ENCODE data around the gene RTN4R.
"Not testable (repeated sequence)": the region's sequence is repeated elsewhere in the genome, so short reads cannot be mapped to it uniquely, and the experiment has no call there.

Gene RTN4R

DNA sequence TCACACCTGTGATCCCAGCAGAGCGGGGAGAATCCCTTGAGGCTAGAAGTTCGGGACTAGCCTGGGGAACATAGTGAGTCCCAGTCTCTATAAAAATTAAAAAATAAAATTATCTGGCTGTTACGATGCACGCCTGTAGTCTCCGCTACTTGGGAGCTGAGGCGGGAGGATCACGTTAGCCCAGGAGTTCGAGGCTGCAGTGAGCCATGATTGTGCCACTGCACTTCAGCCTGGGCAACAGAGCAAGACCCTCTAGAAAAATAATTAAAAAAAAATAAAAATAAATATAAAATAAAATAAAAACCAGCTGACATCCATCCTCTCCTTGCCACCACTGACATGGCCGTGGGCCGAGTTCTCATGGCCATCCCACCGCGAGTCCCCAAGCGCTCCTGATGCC, 7.7 kb upstream of the RTN4R start:
- TF ChIP-seq, protein P1, sequence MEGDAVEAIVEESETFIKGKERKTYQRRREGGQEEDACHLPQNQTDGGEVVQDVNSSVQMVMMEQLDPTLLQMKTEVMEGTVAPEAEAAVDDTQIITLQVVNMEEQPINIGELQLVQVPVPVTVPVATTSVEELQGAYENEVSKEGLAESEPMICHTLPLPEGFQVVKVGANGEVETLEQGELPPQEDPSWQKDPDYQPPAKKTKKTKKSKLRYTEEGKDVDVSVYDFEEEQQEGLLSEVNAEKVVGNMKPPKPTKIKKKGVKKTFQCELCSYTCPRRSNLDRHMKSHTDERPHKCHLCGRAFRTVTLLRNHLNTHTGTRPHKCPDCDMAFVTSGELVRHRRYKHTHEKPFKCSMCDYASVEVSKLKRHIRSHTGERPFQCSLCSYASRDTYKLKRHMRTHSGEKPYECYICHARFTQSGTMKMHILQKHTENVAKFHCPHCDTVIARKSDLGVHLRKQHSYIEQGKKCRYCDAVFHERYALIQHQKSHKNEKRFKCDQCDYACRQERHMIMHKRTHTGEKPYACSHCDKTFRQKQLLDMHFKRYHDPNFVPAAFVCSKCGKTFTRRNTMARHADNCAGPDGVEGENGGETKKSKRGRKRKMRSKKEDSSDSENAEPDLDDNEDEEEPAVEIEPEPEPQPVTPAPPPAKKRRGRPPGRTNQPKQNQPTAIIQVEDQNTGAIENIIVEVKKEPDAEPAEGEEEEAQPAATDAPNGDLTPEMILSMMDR (conservative IDR thresholded peaks at IDR 0.05; ENCODE audit: low read length): no peak
- H3K4me3 ChIP-seq (ENCODE audit: low read length): no peak overlapping the region
- DNase-seq (ENCODE audit: low read depth): no peak

DNA sequence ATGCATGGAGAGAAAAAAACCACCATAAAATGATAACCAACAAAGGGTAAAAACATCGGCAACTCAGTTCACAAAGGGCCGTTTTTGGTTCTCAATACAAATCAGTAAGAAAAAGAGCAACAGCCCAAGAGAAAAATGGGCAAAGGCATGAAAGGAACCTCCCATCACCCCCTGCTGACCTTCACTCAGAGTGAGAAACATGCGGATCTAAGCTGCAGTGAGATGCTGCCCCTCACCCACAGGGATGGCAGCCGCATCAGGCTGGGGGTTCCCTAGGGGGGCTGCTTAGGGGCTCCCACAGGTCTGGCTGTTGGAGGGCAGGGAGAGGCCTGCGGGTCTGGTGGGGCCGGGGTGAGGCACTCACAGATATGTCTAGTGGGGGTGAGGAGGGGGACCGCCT, 7.2 kb upstream of the RTN4R start:
- DNase-seq (ENCODE audit: low read depth); H3K4me3 ChIP-seq (ENCODE audit: low read length): not testable (repeated sequence)

DNA sequence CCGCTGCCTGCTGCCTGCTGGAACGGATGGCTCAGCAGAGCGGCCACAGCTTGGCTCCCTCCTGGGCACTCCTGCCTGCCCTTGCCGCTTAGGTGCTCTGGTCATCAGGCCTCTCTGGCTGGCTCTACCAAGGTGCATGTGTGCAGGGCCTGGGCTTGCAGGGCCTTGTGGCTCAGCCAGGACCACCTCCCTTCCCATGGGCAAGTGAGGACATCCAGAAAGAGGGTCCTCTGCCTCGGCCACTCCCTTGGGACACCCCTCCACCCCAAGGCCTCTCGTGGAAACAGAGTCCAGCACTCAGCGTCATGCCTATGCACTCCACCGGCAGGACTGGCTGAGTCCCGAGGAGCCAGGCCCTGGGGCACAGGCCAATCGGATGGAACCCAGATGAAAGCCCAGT, 6.3 kb upstream of the RTN4R start:
- DNase-seq (ENCODE audit: low read depth): not testable (repeated sequence)

DNA sequence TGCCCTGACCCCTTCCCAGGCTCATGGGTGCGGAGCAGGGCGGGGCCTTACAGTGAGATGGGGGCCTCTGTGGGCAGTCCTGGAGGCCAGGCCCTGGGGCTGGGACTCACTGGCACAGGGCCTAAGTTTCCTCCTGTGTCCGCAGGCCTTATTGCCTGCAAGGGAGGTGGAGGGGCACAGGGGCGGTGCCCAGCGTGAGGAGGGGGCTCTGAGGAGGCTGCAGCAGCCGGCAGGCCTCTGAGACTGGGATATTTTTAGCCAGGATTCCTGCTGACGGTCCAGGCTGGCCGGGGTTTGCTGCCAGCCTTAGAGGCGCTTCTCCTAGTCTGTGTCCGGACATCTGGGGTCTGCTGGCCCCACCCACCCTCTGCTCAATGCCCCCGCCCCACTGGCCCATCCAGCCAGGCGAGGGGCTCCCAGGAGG, 5.7 kb upstream of the RTN4R start:
- DNase-seq (ENCODE audit: low read depth): no peak
- TF ChIP-seq, protein P1 (conservative IDR thresholded peaks at IDR 0.05; ENCODE audit: low read length): no peak
- H3K4me3 ChIP-seq (ENCODE audit: low read length): no peak overlapping the region

More for the DNA sequence above, 6.3 kb upstream of the RTN4R start:
- H3K4me3 ChIP-seq (ENCODE audit: low read length): not testable (repeated sequence)

DNA sequence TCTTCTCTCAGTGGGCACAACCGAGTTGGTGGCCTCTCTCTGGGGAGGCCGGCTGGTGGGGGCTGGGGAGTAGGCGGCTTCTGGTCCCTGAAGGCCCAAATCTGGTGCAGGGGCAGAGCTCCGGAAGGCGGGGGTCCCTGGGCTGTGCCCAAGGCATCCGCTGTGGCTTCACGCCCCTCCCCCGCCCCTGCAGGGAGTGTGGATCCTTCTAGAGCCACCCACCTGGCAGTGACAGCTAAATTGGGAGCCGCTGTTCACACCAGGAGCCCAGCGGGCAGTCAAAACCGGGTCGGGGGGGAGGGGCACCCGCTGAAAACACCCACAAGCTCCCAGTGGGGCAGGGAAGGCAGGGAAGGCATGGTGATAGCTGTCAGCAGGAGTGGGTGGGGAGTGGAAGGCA, 4.6 kb upstream of the RTN4R start:
- TF ChIP-seq, protein P1 (conservative IDR thresholded peaks at IDR 0.05; ENCODE audit: low read length): no peak
- no peak overlapping the region for H3K4me3 ChIP-seq (ENCODE audit: low read length)
- DNase-seq (ENCODE audit: low read depth): no peak

DNA sequence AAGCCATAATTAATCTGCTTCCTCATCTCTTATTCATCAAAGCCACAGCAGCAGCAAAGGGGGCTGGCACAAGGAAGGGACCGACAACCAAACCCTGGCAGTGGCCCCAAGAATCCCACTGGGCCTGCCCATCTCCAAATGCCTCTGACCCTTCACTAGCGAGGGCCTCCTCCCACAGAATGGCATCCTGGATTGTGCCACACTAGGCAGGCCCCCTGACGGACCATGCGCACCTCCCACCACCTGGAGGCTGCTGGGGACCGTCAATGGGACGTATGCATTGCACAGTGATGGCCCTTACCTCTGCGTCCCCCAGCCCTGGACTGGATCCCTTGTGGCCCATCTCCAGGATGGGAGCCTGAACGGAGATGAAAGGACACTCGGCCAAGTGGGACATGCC, 4.1 kb upstream of the RTN4R start:
- TF ChIP-seq, protein P1 (conservative IDR thresholded peaks at IDR 0.05; ENCODE audit: low read length): no peak
- DNase-seq (ENCODE audit: low read depth): no peak

DNA sequence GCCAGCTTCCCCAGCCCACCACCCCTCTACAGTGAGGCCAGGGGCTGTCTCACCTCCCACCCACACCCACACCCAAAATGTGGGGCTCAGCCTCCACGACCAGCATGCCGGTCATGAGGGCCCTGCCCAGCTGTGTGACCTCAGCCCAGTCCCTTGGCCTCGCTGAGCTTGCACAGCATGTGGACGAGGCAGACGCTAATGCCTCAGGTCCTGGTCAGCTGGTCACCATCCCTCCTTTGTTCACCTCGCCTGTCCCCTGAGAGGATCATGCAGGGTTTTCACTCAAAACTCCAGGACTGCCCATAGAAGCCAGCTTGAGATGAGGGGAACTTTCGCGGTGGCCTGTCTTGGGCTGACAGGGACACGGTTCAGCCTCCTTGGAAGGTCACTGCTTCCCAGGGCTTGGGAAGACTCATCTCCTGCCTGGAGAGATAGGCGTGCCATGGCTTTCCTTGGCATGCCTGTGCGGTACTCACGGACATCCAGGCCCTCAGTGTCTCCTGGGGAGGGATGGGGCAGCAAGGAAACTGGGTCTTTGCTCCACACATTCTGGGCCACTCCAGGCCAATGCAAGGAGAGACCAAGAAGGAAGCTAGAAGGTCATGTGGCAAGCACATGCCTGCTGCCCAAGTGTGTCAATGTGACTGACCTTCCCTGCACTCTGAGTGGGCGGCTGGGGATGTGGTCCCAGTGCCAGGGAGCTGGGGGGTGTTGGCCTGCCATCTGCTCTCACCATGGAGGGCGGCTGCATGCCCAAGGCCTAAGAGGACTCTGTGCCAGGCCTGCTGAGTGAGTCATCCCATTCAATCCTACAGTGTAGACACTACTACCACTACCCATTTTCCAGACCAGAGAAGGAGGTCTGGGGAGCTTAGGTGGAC, 3.2 kb upstream of the RTN4R start:
- TF ChIP-seq, protein P1 (conservative IDR thresholded peaks at IDR 0.05; ENCODE audit: low read length): no peak
- DNase-seq (ENCODE audit: low read depth): peak; percentile 12
- H3K4me3 ChIP-seq (ENCODE audit: low read length): no peak overlapping the region

More for the DNA sequence above, 4.1 kb upstream of the RTN4R start:
- no peak overlapping the region for H3K4me3 ChIP-seq (ENCODE audit: low read length)

DNA sequence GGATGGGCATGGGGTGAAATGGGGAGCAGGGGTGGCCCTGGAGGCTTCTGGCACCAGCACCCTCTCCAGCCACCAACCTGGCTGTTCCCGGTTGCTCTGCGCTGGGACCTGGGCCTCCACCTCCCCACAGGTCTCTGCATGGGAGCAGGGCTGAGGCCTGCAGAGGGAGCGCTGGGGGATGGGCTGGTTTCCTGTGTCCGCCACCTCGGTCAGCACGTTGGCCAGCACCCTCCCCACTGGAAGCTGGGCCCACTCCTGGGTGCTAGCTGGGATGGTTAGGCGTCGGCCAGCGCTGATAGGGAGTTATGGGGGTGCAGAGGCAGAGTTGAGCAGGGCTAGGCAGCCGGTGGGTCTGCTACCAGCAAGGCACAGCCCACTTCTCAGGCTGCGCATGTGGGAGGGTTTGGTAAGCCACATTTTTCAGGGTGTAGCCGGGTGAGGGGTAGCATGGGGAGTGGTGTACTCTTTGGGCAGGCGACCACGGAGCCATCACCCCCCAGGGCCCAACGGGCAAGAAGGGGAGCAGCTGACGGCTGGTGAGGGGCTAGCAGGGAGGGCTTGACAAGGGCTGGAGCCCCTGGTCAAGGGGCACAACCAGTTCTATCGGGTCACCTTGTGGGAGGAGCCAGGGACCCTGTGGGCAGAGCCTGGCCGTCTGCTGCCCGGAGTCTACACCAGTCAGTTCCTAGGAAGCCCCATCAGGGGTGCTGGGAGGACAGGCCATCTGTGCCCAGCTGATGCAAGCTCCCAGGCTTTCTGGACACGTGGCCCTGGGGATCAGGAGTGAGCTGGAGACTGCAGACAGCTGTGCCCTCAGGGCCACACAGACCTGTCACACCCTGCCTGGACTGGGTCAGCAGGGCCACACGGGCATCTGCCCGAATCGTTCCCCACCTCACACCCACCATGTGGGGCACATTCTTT, 2.3 kb upstream of the RTN4R start:
- not testable (repeated sequence) for DNase-seq (ENCODE audit: low read depth); H3K4me3 ChIP-seq (ENCODE audit: low read length)

DNA sequence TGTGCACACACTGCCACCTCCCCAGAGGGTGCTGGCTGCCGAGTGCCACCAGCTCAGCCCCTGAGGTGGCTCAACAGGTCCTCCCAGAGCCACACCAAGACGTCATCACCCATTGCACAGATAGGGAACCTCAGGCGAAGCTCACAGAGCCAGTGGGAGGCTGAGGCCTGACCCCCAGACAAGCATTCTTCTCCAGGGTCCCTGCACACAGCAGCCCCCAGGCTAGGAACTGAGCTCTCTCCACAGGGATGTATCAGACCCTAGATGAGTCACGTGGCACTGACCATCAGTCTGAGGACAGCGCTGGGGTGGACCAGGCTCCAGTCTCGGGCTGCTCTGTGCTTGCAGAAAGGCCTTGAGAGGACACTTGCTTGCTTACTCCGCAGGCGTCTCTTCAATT, 1.6 kb upstream of the RTN4R start:
- not testable (repeated sequence) for H3K4me3 ChIP-seq (ENCODE audit: low read length); DNase-seq (ENCODE audit: low read depth)

DNA sequence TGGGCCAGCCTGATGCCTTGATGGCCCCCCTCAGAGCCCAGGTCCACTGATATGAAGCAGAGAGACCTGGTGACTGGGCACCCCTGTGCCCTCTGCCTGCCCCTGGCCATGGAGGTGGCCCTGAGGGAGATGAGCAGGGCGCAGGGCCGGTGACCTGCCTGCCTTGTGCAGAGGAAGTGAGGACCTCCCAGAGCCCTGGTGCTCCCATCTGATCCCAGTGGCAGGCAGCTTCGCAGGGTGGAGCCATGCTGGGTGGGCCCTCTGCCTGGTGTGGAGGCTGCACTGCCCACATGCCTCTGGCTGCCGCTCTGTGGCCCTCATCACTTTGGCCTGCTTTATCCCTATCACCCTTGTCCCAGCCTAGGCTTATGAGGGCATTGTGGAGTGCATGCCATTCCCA, 1.1 kb upstream of the RTN4R start:
- DNase-seq (ENCODE audit: low read depth); H3K4me3 ChIP-seq (ENCODE audit: low read length): not testable (repeated sequence)
